WERI-Rb-1 (cell line): ENCODE measurements around the gene XRN1.
"Not testable (repeated sequence)": the region's sequence is repeated elsewhere in the genome, so short reads cannot be mapped to it uniquely, and the experiment has no call there.

Source experiments
- DNase-seq: peaks from one replicate; pipeline ENCODE4 v3.0.0-alpha.2; 2020
- H3K27ac ChIP-seq: fragments of 250-450 bp; sonication (Bioruptor Pico); 2 replicates; pipeline ENCODE4 v1.5.1; 2020; ENCODE audit warnings: mild to moderate bottlenecking, moderate library complexity
- H3K27me3 ChIP-seq: fragments of 250-450 bp; sonication (Bioruptor Pico); 2 replicates; pipeline ENCODE4 v1.5.1; 2021; ENCODE audit warnings: mild to moderate bottlenecking, low read depth, moderate library complexity; ENCODE audit not compliant: insufficient read depth, severe bottlenecking
- H3K36me3 ChIP-seq: fragments of 250-450 bp; sonication (Bioruptor Pico); 2 replicates; pipeline ENCODE4 v1.5.1; 2020; ENCODE audit warnings: mild to moderate bottlenecking, moderate library complexity
- H3K4me3 ChIP-seq: 2 replicates; pipeline ENCODE4 v1.5.1; 2011; ENCODE audit warnings: low read depth, mild to moderate bottlenecking, control low read depth, low read length
- H3K9me3 ChIP-seq: fragments of 250-450 bp; sonication (Bioruptor Pico); 2 replicates; pipeline ENCODE4 v1.5.1; 2021; ENCODE audit warnings: mild to moderate bottlenecking, moderate library complexity; ENCODE audit not compliant: severe bottlenecking
- CTCF ChIP-seq: IDR thresholded peaks from 2 replicates; pipeline ENCODE4 v1.5.1; 2011; ENCODE audit warnings: low read depth, mild to moderate bottlenecking, control low read depth, inconsistent platforms, low read length

XRN1 gene

GRCh38 chr3:142433110-142433509, 14.7 kb downstream of the XRN1 start:
- no peak overlapping the region for H3K27ac ChIP-seq
- H3K27me3 ChIP-seq = no peaks in the 10 kb centered on the region
- no peak overlapping the region for H3K4me3 ChIP-seq
- no peaks in the 10 kb centered on the region for H3K9me3 ChIP-seq
- DNase-seq = no peak
- no peak for TF ChIP-seq CTCF
- peaks cover 31% of the 10 kb centered on the region for H3K36me3 ChIP-seq

GRCh38 chr3:142429582-142429981, 18.3 kb downstream of the XRN1 start:
- H3K36me3 ChIP-seq = peaks cover 37% of the 10 kb centered on the region

GRCh38 chr3:142424754-142425153, 23.1 kb downstream of the XRN1 start:
- Histone ChIP-seq H3K36me3 (peaks cover 44% of the 10 kb centered on the region), H3K27me3 (no peaks in the 10 kb centered on the region), H3K9me3 (no peaks in the 10 kb centered on the region), H3K4me3 (no peak overlapping the region), H3K27ac (no peak overlapping the region)
- no peak for TF ChIP-seq CTCF
- no peak for DNase-seq

More at GRCh38 chr3:142429582-142429981, 18.3 kb downstream of the XRN1 start:
- no peak for DNase-seq
- Histone ChIP-seq H3K27me3 (no peaks in the 10 kb centered on the region), H3K9me3 (no peaks in the 10 kb centered on the region), H3K27ac (no peak overlapping the region), H3K4me3 (no peak overlapping the region)
- TF ChIP-seq CTCF = no peak

GRCh38 chr3:142418926-142419592, 28.8 kb downstream of the XRN1 start:
- no peak for TF ChIP-seq CTCF
- Histone ChIP-seq H3K4me3 (no peak overlapping the region), H3K9me3 (no peaks in the 10 kb centered on the region), H3K27me3 (no peaks in the 10 kb centered on the region), H3K27ac (no peak overlapping the region), H3K36me3 (peaks cover 44% of the 10 kb centered on the region)
- DNase-seq = no peak

- Histone ChIP-seq H3K4me3 (no peak overlapping the region), H3K27me3 (no peaks in the 10 kb centered on the region), H3K9me3 (no peaks in the 10 kb centered on the region), H3K36me3 (peaks cover 44% of the 10 kb centered on the region), H3K27ac (no peak overlapping the region)
- TF ChIP-seq CTCF = no peak
- no peak for DNase-seq
Observed at GRCh38 chr3:142417302-142417701, 30.5 kb downstream of the XRN1 start.

GRCh38 chr3:142400537-142400936, 47.3 kb downstream of the XRN1 start:
- peaks cover 27% of the 10 kb centered on the region for H3K36me3 ChIP-seq

More at GRCh38 chr3:142400537-142400936, 47.3 kb downstream of the XRN1 start:
- not testable (repeated sequence) for H3K27ac ChIP-seq, DNase-seq, H3K9me3 ChIP-seq, H3K27me3 ChIP-seq, H3K4me3 ChIP-seq
